Ammon's horn (tissue), 1 donor: ENCODE measurements around the gene TBC1D22B.
A peak's percentile ranks its signal among the peaks of the same experiment; 100 is the strongest.
"Not testable (repeated sequence)": the region's sequence is repeated elsewhere in the genome, so short reads cannot be mapped to it uniquely, and the experiment has no call there.

Experiments
- DNase-seq: peaks from one replicate; pipeline ENCODE4 v3.0.0-alpha.2; 2016; ENCODE audit warnings: low spot score

TBC1D22B gene

GRCh38 chr6:37321516-37322415 lies 64.2 kb downstream of the TBC1D22B start:
- no peak for DNase-seq

- DNase-seq = no peak
Measured at GRCh38 chr6:37323580-37323979, 66.0 kb downstream of the TBC1D22B start.

GRCh38 chr6:37324131-37325033 lies 66.8 kb downstream of the TBC1D22B start:
- DNase-seq = no peak

GRCh38 chr6:37330345-37330744 lies 72.8 kb downstream of the TBC1D22B start:
- not testable (repeated sequence) for DNase-seq

- DNase-seq = no peak
Measured at GRCh38 chr6:37331047-37331446, 73.5 kb downstream of the TBC1D22B start.

- no peak for DNase-seq
Measured at GRCh38 chr6:37332894-37333293, 75.3 kb downstream of the TBC1D22B start.

- no peak for DNase-seq
Measured at GRCh38 chr6:37334047-37334446, 76.5 kb downstream of the TBC1D22B start.

- not testable (repeated sequence) for DNase-seq
Measured at GRCh38 chr6:37338317-37338716, 80.7 kb downstream of the TBC1D22B start.

- no peak for DNase-seq
Measured at GRCh38 chr6:37338745-37339255, 81.2 kb downstream of the TBC1D22B start.

- no peak for DNase-seq
Measured at GRCh38 chr6:37339741-37340638, 82.4 kb downstream of the TBC1D22B start.

- no peak for DNase-seq
Measured at GRCh38 chr6:37340639-37340943, 83.0 kb downstream of the TBC1D22B start.

GRCh38 chr6:37343248-37343647 lies 85.7 kb downstream of the TBC1D22B start:
- no peak for DNase-seq

GRCh38 chr6:37344308-37344707 lies 86.7 kb downstream of the TBC1D22B start:
- no peak for DNase-seq

GRCh38 chr6:37345804-37346203 lies 88.2 kb downstream of the TBC1D22B start:
- DNase-seq = not testable (repeated sequence)

GRCh38 chr6:37347177-37347576 lies 89.6 kb downstream of the TBC1D22B start:
- no peak for DNase-seq

GRCh38 chr6:37347670-37348111 lies 90.1 kb downstream of the TBC1D22B start:
- DNase-seq = no peak

- no peak for DNase-seq
Measured at GRCh38 chr6:37351027-37351426, 93.5 kb downstream of the TBC1D22B start.

- no peak for DNase-seq
Measured at GRCh38 chr6:37352384-37352783, 94.8 kb downstream of the TBC1D22B start.

- peak; percentile 91 for DNase-seq
Measured at GRCh38 chr6:37353761-37354525, 96.4 kb downstream of the TBC1D22B start, which contains the start of gene RNF8. Gene RNF8, plus strand, starts transcription at chr6:37353983. Its CDS starts 182 bp downstream, at chr6:37354165.

GRCh38 chr6:37354526-37355384 lies 97.2 kb downstream of the TBC1D22B start:
- DNase-seq = no peak
